Measurements from ENCODE around the gene CC2D1B. TPM values are rescaled to one million over a fixed set of nuclear protein-coding genes. Genes with fewer than 3 reads are reported as not detected.

Gene CC2D1B
- total RNA-seq, 1 experiment from 2014 or later: 24.3 TPM

- Histone ChIP-seq H2BK20ac (ENCODE audit: low read depth, low read length, poor library complexity, severe bottlenecking) (no peak overlapping the region), H3K79me2 (ENCODE audit: insufficient read depth, low read length) (no peaks in the 10 kb centered on the region), H2BK12ac (ENCODE audit: insufficient read length, low read depth, low read length) (no peak overlapping the region), H2BK5ac (ENCODE audit: insufficient read length, low read length) (no peak overlapping the region), H3K27me3 (ENCODE audit: insufficient read depth, low read length) (no peaks in the 10 kb centered on the region), H3K9ac (ENCODE audit: extremely low read depth, insufficient read length, low read length) (no peak overlapping the region), H3K4me2 (ENCODE audit: insufficient read depth, insufficient read length, low read length) (no peak overlapping the region), H2BK15ac (ENCODE audit: low read depth, low read length) (no peak overlapping the region), H2BK120ac (ENCODE audit: low read depth, low read length, poor library complexity, severe bottlenecking) (no peak overlapping the region), H3K4ac (ENCODE audit: low read depth, low read length) (no peak overlapping the region), H2AFZ (ENCODE audit: low read length) (no peak overlapping the region), H2AK5ac (ENCODE audit: insufficient read length, low read length) (no peak overlapping the region), H3K56ac (ENCODE audit: insufficient read length, low read depth, low read length) (no peak overlapping the region), H3K23ac (ENCODE audit: insufficient read length, low read depth, low read length) (no peak overlapping the region), H3K18ac (ENCODE audit: insufficient read length, low read depth, low read length) (no peak overlapping the region), H4K5ac (ENCODE audit: insufficient read length, low read depth, low read length) (no peak overlapping the region), H4K20me1 (ENCODE audit: control insufficient read depth, insufficient read depth, insufficient read length) (no peaks in the 10 kb centered on the region), H4K8ac (replicated peaks; ENCODE audit: insufficient read length, low read depth, low read length) (no peak overlapping the region), H4K91ac (ENCODE audit: insufficient read length, low read depth, low read length) (no peak overlapping the region), H3K9me3 (ENCODE audit: control insufficient read depth, low read depth, low read length) (no peaks in the 10 kb centered on the region), H3K23me2 (ENCODE audit: insufficient read length, low read depth, low read length, poor library complexity, severe bottlenecking) (no peaks in the 10 kb centered on the region), H3K14ac (ENCODE audit: insufficient read depth, low read length) (no peak overlapping the region), H3K4me1 (ENCODE audit: insufficient read depth, low read length) (peaks cover 3% of the 10 kb centered on the region; the same call in 1 of the 2 replicates), H3K27ac (ENCODE audit: insufficient read length, low read depth, low read length) (no peak overlapping the region), H3K79me1 (ENCODE audit: insufficient read depth, low read depth, low read length, poor library complexity, severe bottlenecking) (no peaks in the 10 kb centered on the region), H3T11ph (ENCODE audit: low read length) (no peak overlapping the region)
- Mint-ChIP-seq H3K27me3 (ENCODE audit: low read depth) (no peaks in the 10 kb centered on the region), H3K9me3 (no peaks in the 10 kb centered on the region), H3K36me3 (ENCODE audit: insufficient read depth in 1 of 3, low read depth in 3 of 3) (peaks cover 0 to 10% (median 3%) of the 10 kb centered on the region in 3 experiments; a peak in 3 of 7 replicates), H3K4me1 (peaks cover 6% of the 10 kb centered on the region in 2 experiments), H3K27ac (no peak overlapping the region), H3K4me3 (no peak overlapping the region)
- no peak for TF ChIP-seq CTCF (conservative IDR thresholded peaks at IDR 0.05)
- no peak for DNase-seq
- no CpG with 5 or more reads among the region's 2 CpGs for WGBS (ENCODE audit: extremely low coverage, insufficient read length, low lambda C conversion rate)
Measured at GRCh38 chr1:52321061-52321460, 44.9 kb downstream of the CC2D1B start.

Measured in H9 (cell line).